Measurements from ENCODE around the gene ASPSCR1.
A peak's percentile ranks its signal among the peaks of the same experiment; 100 is the strongest.

DNA sequence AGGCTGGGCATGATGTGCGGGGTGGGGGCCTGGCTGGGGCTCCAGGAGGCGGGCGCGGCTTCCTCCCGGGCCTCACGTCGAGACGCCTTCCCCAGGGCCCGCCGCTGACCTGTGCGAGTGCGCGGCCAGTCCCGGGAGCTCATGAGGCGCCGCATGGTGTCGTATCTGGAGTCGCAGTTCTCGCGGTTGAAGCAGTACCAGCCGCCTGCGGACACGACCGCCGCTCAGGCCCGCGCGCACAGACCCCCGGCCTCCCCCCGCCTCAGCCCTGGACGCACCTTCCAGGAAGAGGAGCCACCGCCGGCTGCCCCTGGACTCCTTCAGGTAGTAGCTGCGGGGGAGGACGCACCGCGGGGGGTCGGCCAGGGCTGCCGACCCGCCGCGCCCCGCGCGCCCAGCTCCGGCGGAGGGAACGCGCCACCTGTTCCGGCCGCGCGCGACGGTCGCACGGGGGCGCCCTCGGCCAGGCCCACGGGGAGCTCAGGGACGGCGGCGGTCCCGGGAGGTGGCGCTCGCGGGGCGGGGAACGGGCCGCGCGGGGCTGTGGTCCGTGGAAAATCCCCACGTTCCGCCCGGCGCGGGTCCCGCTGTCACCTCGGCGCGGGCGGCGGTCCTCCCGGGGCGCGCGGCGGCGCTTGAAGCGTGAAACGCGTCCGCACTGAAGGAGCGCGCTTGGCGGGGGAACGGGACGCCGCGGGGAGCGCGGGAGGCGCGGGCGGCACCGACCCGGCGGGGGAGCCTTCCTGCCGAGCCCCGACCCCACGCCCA lies 17.9 kb upstream of the ASPSCR1 start:
- TF ChIP-seq, protein P1, sequence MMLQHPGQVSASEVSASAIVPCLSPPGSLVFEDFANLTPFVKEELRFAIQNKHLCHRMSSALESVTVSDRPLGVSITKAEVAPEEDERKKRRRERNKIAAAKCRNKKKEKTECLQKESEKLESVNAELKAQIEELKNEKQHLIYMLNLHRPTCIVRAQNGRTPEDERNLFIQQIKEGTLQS (CRISPR knock-in tag; IDR thresholded peaks at IDR 0.05) = no peak
- TF ChIP-seq NR2C2 (CRISPR knock-in tag; IDR thresholded peaks at IDR 0.05; ENCODE audit: borderline replicate concordance) (peak; percentile 33; the same call in 1 of the 2 replicates), ZNF550 (CRISPR knock-in tag; IDR thresholded peaks at IDR 0.05; ENCODE audit: borderline replicate concordance) (no peak)
